HepG2 (cell line): ENCODE data around the gene PDIA6. TPM values are rescaled to one million over a fixed set of nuclear protein-coding genes. Genes with fewer than 3 reads are reported as not detected.
"Not testable (repeated sequence)": the region's sequence is repeated elsewhere in the genome, so short reads cannot be mapped to it uniquely, and the experiment has no call there.

Source experiments
- ATAC-seq: fragments of 200-7000 bp; cut with Tn5 transposase; 3 replicates; pipeline ENCODE4 v1.9.1; 2020; ENCODE audit warnings: mild to moderate bottlenecking, moderate library complexity
- BruUV-seq: library from RNA; stranded (reverse); fragments of 400-500 nt; replicated peaks from 2 replicates; lab custom pipeline; 2021; lab: Mats Ljungman, UMichigan
- CTCF ChIA-PET: fragments of 300-600 bp; formaldehyde crosslinking; extraction: SDS; loops from one replicate; lab custom pipeline; 2021; ENCODE audit warnings: low total read pairs, inconsistent platforms, low intra/inter-chr PET ratio; lab: Yijun Ruan, JAX
- POLR2A ChIA-PET: fragments of 350-600 bp; sonication (Branson Sonifier 250); formaldehyde crosslinking; loops from one replicate; lab custom pipeline; 2020; ENCODE audit warnings: antibody characterized with exemption, inconsistent platforms; lab: Yijun Ruan, JAX
- DNase-seq: peaks from one replicate; pipeline ENCODE4 v3.0.0-alpha.2; 2015; ENCODE audit warnings: low spot score
- FAIRE-seq: peaks from 3 replicates; lab custom pipeline; 2011; peaks lifted over from hg19 to GRCh38; lab: Jason Lieb, UNC
- H2AFZ ChIP-seq: one replicate; pipeline ENCODE4 v1.6.1; 2011; ENCODE audit warnings: low read length, inconsistent platforms
- H3K27ac ChIP-seq: fragments of 300-600 bp; 3 replicates; pipeline ENCODE4 v1.8.0; 2011; ENCODE audit warnings: mixed run types, mild to moderate bottlenecking, mixed read lengths, low read length, inconsistent platforms; ENCODE audit not compliant: insufficient read depth; ENCODE audit errors: extremely low read length
- H3K27me3 ChIP-seq, 2 experiments: fragments of 200-600 bp in 1 of 2; 2 replicates in 1 of 2; 3 replicates in 1 of 2; pipeline versions ENCODE4 v1.6.0 to v1.8.0; 2011; ENCODE audit warnings: low read length in 2 of 2, mild to moderate bottlenecking in 2 of 2, moderate library complexity in 2 of 2, inconsistent platforms in 1 of 2; ENCODE audit not compliant: insufficient read depth in 2 of 2, control insufficient read depth in 1 of 2
- H3K36me3 ChIP-seq, 2 experiments: fragments of 200-600 bp in 1 of 2; replicated peaks in 1 of 2; 2 replicates in 1 of 2; 3 replicates in 1 of 2; pipeline versions ENCODE4 v1.5.1 to v1.8.0; 2011; ENCODE audit warnings: low read length in 2 of 2, inconsistent platforms in 1 of 2; ENCODE audit not compliant: insufficient read depth in 2 of 2, control insufficient read depth in 1 of 2
- H3K4me1 ChIP-seq: 2 replicates; pipeline ENCODE4 v1.5.1; 2012; ENCODE audit warnings: low read length, inconsistent platforms; ENCODE audit not compliant: insufficient read depth
- H3K4me2 ChIP-seq: 2 replicates; pipeline ENCODE4 v1.6.0; 2011; ENCODE audit warnings: low read depth, low read length, inconsistent platforms
- H3K4me3 ChIP-seq, 3 experiments: fragments of 200-600 bp in 1 of 3; sonication (generic), shearing (Covaris generic) in 1 of 3; replicated peaks in 1 of 3; 2 replicates each; pipeline ENCODE4 v1.5.1; 2011 to 2016; ENCODE audit warnings: low read length in 3 of 3, inconsistent platforms in 2 of 3, low read depth in 2 of 3, mild to moderate bottlenecking in 2 of 3, control low read depth in 1 of 3, mixed read lengths in 1 of 3; ENCODE audit not compliant: insufficient read depth in 1 of 3
- H3K79me2 ChIP-seq: one replicate; pipeline ENCODE4 v1.6.1; 2011; ENCODE audit warnings: low read length, inconsistent platforms; ENCODE audit not compliant: insufficient read depth
- H3K9ac ChIP-seq: 2 replicates; pipeline ENCODE4 v1.6.0; 2011; ENCODE audit warnings: mild to moderate bottlenecking, low read depth, low read length, inconsistent platforms; ENCODE audit not compliant: insufficient read depth
- H3K9me3 ChIP-seq: 2 replicates; pipeline ENCODE4 v1.5.1; 2012; ENCODE audit warnings: mild to moderate bottlenecking, low read length
- H4K20me1 ChIP-seq: 2 replicates; pipeline ENCODE4 v1.6.0; 2011; ENCODE audit warnings: inconsistent platforms, mild to moderate bottlenecking, low read length, moderate library complexity; ENCODE audit not compliant: insufficient read depth
- DMTF1 ChIP-seq: sonication (generic); formaldehyde crosslinking; IDR thresholded peaks from 2 replicates; pipeline ENCODE4 v1.4.0; 2020; ENCODE audit warnings: mild to moderate bottlenecking, missing genetic modification reagents
- DNMT1 ChIP-seq: sonication (generic); formaldehyde crosslinking; IDR thresholded peaks from 2 replicates; pipeline ENCODE4 v1.5.1; 2020; ENCODE audit warnings: mild to moderate bottlenecking, missing genetic modification reagents
- GLI4 ChIP-seq: sonication (generic); formaldehyde crosslinking; IDR thresholded peaks from 2 replicates; pipeline ENCODE4 v1.5.1; 2020; ENCODE audit warnings: missing genetic modification reagents, mild to moderate bottlenecking, moderate library complexity, borderline replicate concordance
- KLF6 ChIP-seq: IDR thresholded peaks from 2 replicates; pipeline ENCODE4 v1.8.0; 2016; ENCODE audit warnings: missing biosample characterization, missing genetic modification reagents
- MTA1 ChIP-seq: sonication (generic); formaldehyde crosslinking; IDR thresholded peaks from 2 replicates; pipeline ENCODE4 v1.4.0; 2020; ENCODE audit warnings: missing genetic modification reagents, mild to moderate bottlenecking, borderline replicate concordance
- RBM22 ChIP-seq: fragments of 200-400 bp; formaldehyde crosslinking; optimal IDR thresholded peaks from 2 replicates; pipeline ENCODE3; 2017; ENCODE audit warnings: mild to moderate bottlenecking, low read length, moderate library complexity
- SNAI1 ChIP-seq: sonication (generic); formaldehyde crosslinking; IDR thresholded peaks from 2 replicates; pipeline ENCODE4 v1.5.0; 2020; ENCODE audit warnings: mild to moderate bottlenecking, missing genetic modification reagents, borderline replicate concordance
- TARDBP ChIP-seq: sonication (generic); formaldehyde crosslinking; IDR thresholded peaks from 2 replicates; pipeline ENCODE4 v1.8.0; 2022; ENCODE audit warnings: mild to moderate bottlenecking, missing genetic modification reagents
- YEATS2 ChIP-seq: sonication (generic); formaldehyde crosslinking; IDR thresholded peaks from 2 replicates; pipeline ENCODE4 v1.4.0; 2020; ENCODE audit warnings: missing genetic modification reagents, borderline replicate concordance
- ZNF205 ChIP-seq: IDR thresholded peaks from 2 replicates; pipeline ENCODE4 v1.6.1; 2018; ENCODE audit warnings: missing biosample characterization, missing genetic modification reagents
- ZNF253 ChIP-seq: sonication (generic); formaldehyde crosslinking; IDR thresholded peaks from 2 replicates; pipeline ENCODE4 v1.8.0; 2022; ENCODE audit warnings: mild to moderate bottlenecking, missing genetic modification reagents, borderline replicate concordance
- ZNF274 ChIP-seq: sonication (generic); formaldehyde crosslinking; IDR thresholded peaks from 2 replicates; pipeline ENCODE4 v1.5.1; 2020; ENCODE audit warnings: mild to moderate bottlenecking, missing genetic modification reagents
- ZNF317 ChIP-seq: sonication (generic); formaldehyde crosslinking; IDR thresholded peaks from 2 replicates; pipeline ENCODE4 v1.5.0; 2020; ENCODE audit warnings: mild to moderate bottlenecking, missing genetic modification reagents
- ZNF337 ChIP-seq: sonication (generic); formaldehyde crosslinking; IDR thresholded peaks from 2 replicates; pipeline ENCODE4 v1.5.1; 2020; ENCODE audit warnings: missing genetic modification reagents, low read depth, mild to moderate bottlenecking, borderline replicate concordance
- ZNF430 ChIP-seq: sonication (generic); formaldehyde crosslinking; IDR thresholded peaks from 2 replicates; pipeline ENCODE4 v1.9.0; 2021; ENCODE audit warnings: mild to moderate bottlenecking, missing genetic modification reagents
- ZNF547 ChIP-seq: sonication (generic); formaldehyde crosslinking; IDR thresholded peaks from 2 replicates; pipeline ENCODE4 v1.5.1; 2020; ENCODE audit warnings: mild to moderate bottlenecking, missing genetic modification reagents
- ZNF800 ChIP-seq: sonication (generic); formaldehyde crosslinking; IDR thresholded peaks from 2 replicates; pipeline ENCODE4 v1.4.0; 2020; ENCODE audit warnings: missing genetic modification reagents
- WGBS: methylation state at CpG from one replicate; pipeline ENCODE4 v1.1.6; 2017; ENCODE audit warnings: low lambda C conversion rate; 5-methylcytosine and 5-hydroxymethylcytosine counted together
- in situ Hi-C: cut with HindIII; loops from 2 replicates; pipeline ENCODE4 v1.10.0; 2017; ENCODE audit warnings: low pct_unique_long_range_greater_than_20kb; ENCODE audit not compliant: extremely low pct_ligation_motif_present
- intact Hi-C: fragments of 100-400 bp; cut with micrococcal nuclease; formaldehyde crosslinking; loops from one replicate; pipeline ENCODE4 v1.10.0; 2022; ENCODE audit not compliant: unreplicated experiment
- polyA plus RNA-seq, 8 experiments: library from polyadenylated mRNA; depleted of rRNA in 3 of 8; stranded (reverse) in 7 of 8; unstranded in 1 of 8; fragments of >200 nt; fragmentation: Illumina TruSeq in 4 of 8; extraction: Trizol in 4 of 8; gene quantifications; 2 replicates each; pipeline versions ENCODE4 v1.2.1 to v1.2.3, GENCODE V29; 2011 to 2016; ENCODE audit warnings: low read depth in 4 of 8, missing spikeins in 1 of 8, mixed read lengths in 1 of 8; ENCODE audit not compliant: insufficient read depth in 1 of 8
- total RNA-seq, 5 experiments: library from RNA; depleted of rRNA; stranded (reverse); fragments of >200 nt; fragmentation: Illumina TruSeq; extraction: Trizol; gene quantifications; 2 replicates each; pipeline ENCODE4 v1.2.3, GENCODE V29; 2016; ENCODE audit warnings: low read depth in 1 of 5

PDIA6 gene
- total and polyA plus RNA-seq, 2 of the 13 experiments (the other 11 are each of a cell fraction or from before 2014, with no cell fraction given) = 586 to 642 TPM

- TF ChIP-seq ZNF800 (CRISPR knock-in tag) = no peak
- 0 out of 2 replicates have a peak, but pooled peaks have one; percentile 52 for TF ChIP-seq ZNF253 (CRISPR knock-in tag)
- no peak for TF ChIP-seq KLF6 (CRISPR knock-in tag)
- no peak for TF ChIP-seq RBM22
- TF ChIP-seq ZNF337 = no peak
- TF ChIP-seq DNMT1 = 0 out of 2 replicates have a peak, but pooled peaks have one; percentile 38
- TF ChIP-seq GLI4 (CRISPR knock-in tag) = no peak
Observed at GRCh38 chr2:10814142-10814541, 1.6 kb upstream of the PDIA6 start (continued).

GRCh38 chr2:10813163-10814138, 866 bp upstream of the PDIA6 start:
- H3K9ac ChIP-seq = peak overlapping the region; percentile 67
- H3K9me3 ChIP-seq, in situ Hi-C loops, intact Hi-C loops, DNase-seq, CTCF ChIA-PET, H3K36me3 ChIP-seq: not testable (repeated sequence)
- H2AFZ ChIP-seq = peak overlapping the region; percentile 45
- ATAC-seq (peak; percentile 13), FAIRE-seq (peak; percentile 8)
- peaks cover 27% of the 10 kb centered on the region for H4K20me1 ChIP-seq
- peaks cover 0 to 19% of the 10 kb centered on the region in 2 experiments; a peak in 2 of 5 replicates for H3K27me3 ChIP-seq
- BruUV-seq = TSS peak; percentile 87
- H3K4me1 ChIP-seq = peaks cover 66% of the 10 kb centered on the region
- H3K79me2 ChIP-seq = peaks cover 40% of the 10 kb centered on the region
- peak overlapping the region; percentile 97 for H3K4me2 ChIP-seq
- H3K27ac ChIP-seq = peak overlapping the region; percentile 50
- POLR2A ChIA-PET = interaction anchor here (1.0 to 1.9 kb wide), 6 partner anchors 29 to 769 kb away, joined by 3 to 6 read pairs (median 4); partner anchors contain the start of gene SLC66A3
- WGBS = 46% methylated on average over 37 of the region's 37 CpGs
- peak overlapping the region; percentile 63 to 87 (median 73) for H3K4me3 ChIP-seq
- TF ChIP-seq ZNF547 (CRISPR knock-in tag) (0 out of 2 replicates have a peak, but pooled peaks have one; percentile 39), ZNF317 (0 out of 2 replicates have a peak, but pooled peaks have one; percentile 38), SNAI1 (0 out of 2 replicates have a peak, but pooled peaks have one; percentile 52), ZNF274 (CRISPR knock-in tag) (peak; percentile 72; the same call in 1 of the 2 replicates), ZNF430 (CRISPR knock-in tag) (0 out of 2 replicates have a peak, but pooled peaks have one; percentile 20), ZNF205 (CRISPR knock-in tag) (0 out of 2 replicates have a peak, but pooled peaks have one; percentile 12), MTA1 (CRISPR knock-in tag) (peak; percentile 54; the same call in 1 of the 2 replicates), DMTF1 (CRISPR knock-in tag) (0 out of 2 replicates have a peak, but pooled peaks have one; percentile 48), YEATS2 (0 out of 2 replicates have a peak, but pooled peaks have one; percentile 6), TARDBP (CRISPR knock-in tag) (0 out of 2 replicates have a peak, but pooled peaks have one; percentile 24)
